Femur (tissue), 1 donor: ENCODE measurements around the gene BLMH.
"Not testable (repeated sequence)": the region's sequence is repeated elsewhere in the genome, so short reads cannot be mapped to it uniquely, and the experiment has no call there.

Experiments used
- DNase-seq: peaks from one replicate; pipeline ENCODE4 v3.0.0-alpha.2; 2017

Gene BLMH

GRCh38 chr17:30225919-30226553, 65.7 kb downstream of the BLMH start:
- no peak for DNase-seq

GRCh38 chr17:30225112-30225511, 66.6 kb downstream of the BLMH start:
- no peak for DNase-seq

- no peak for DNase-seq
Measured at GRCh38 chr17:30224419-30224960, 67.3 kb downstream of the BLMH start.

- no peak for DNase-seq
Measured at GRCh38 chr17:30222721-30223175, 69.0 kb downstream of the BLMH start.

- no peak for DNase-seq
Measured at GRCh38 chr17:30222251-30222650, 69.5 kb downstream of the BLMH start.

- DNase-seq = no peak
Measured at GRCh38 chr17:30221346-30221745, 70.4 kb downstream of the BLMH start.

GRCh38 chr17:30220414-30220813, 71.3 kb downstream of the BLMH start:
- DNase-seq = no peak

- no peak for DNase-seq
Measured at GRCh38 chr17:30219833-30220232, 71.9 kb downstream of the BLMH start.

- DNase-seq = no peak
Measured at GRCh38 chr17:30219315-30219714, 72.4 kb downstream of the BLMH start.

GRCh38 chr17:30218799-30219198, 72.9 kb downstream of the BLMH start:
- no peak for DNase-seq

GRCh38 chr17:30217746-30218245, 73.9 kb downstream of the BLMH start:
- no peak for DNase-seq

- no peak for DNase-seq
Measured at GRCh38 chr17:30217054-30217453, 74.7 kb downstream of the BLMH start.

GRCh38 chr17:30212750-30213149, 79.0 kb downstream of the BLMH start:
- no peak for DNase-seq

- DNase-seq = no peak
Measured at GRCh38 chr17:30211371-30211770, 80.4 kb downstream of the BLMH start.

- no peak for DNase-seq
Measured at GRCh38 chr17:30210901-30211300, 80.8 kb downstream of the BLMH start.

- no peak for DNase-seq
Measured at GRCh38 chr17:30210366-30210765, 81.4 kb downstream of the BLMH start.

- DNase-seq = no peak
Measured at GRCh38 chr17:30209930-30210329, 81.8 kb downstream of the BLMH start.

GRCh38 chr17:30208214-30208613, 83.5 kb downstream of the BLMH start:
- no peak for DNase-seq

- no peak for DNase-seq
Measured at GRCh38 chr17:30207655-30208054, 84.1 kb downstream of the BLMH start.

GRCh38 chr17:30203471-30203981, 88.2 kb downstream of the BLMH start:
- no peak for DNase-seq

GRCh38 chr17:30200656-30201055, 91.1 kb downstream of the BLMH start:
- DNase-seq = not testable (repeated sequence)

GRCh38 chr17:30200106-30200505, 91.6 kb downstream of the BLMH start:
- DNase-seq = no peak

- DNase-seq = no peak
Measured at GRCh38 chr17:30199600-30199999, 92.1 kb downstream of the BLMH start.
